AG09309 (cell line): ENCODE data around the gene METAP1D.

ENCODE experiments used
- DNase-seq: peaks from one replicate; pipeline ENCODE4 v3.0.0-alpha.2; 2010; ENCODE audit warnings: low read depth
- H3K4me3 ChIP-seq: 2 replicates; pipeline ENCODE4 v1.5.1; 2011; ENCODE audit warnings: mild to moderate bottlenecking, low read depth, low read length, moderate library complexity; ENCODE audit not compliant: control insufficient read depth
- TF ChIP-seq, protein P1 (sequence below): IDR thresholded peaks from 2 replicates; pipeline ENCODE4 v1.5.1; 2011; ENCODE audit warnings: mild to moderate bottlenecking, low read depth, low read length, inconsistent platforms; ENCODE audit not compliant: insufficient read depth, control insufficient read depth; ENCODE audit errors: missing control alignments

METAP1D gene

DNA sequence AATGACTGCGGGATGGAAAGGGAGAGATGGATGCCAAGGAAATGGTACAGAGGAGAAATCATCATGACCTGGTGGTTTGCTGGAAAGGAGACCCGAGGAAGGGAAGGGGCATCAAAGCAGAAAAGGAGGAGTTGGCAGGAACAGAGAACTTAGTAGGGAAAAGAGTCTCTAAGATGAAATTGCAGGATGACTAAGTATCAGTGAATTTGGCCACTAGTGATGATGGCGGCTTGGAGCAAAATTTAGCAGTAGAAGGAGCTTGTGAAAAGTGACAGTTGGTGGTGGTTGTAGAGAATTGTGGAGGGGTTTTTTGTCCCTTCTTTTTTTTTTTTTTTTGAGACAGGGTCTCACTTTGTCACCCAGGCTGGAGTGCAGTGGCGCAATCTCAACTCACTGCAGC, 10.1 kb downstream of the METAP1D start:
- TF ChIP-seq, protein P1, sequence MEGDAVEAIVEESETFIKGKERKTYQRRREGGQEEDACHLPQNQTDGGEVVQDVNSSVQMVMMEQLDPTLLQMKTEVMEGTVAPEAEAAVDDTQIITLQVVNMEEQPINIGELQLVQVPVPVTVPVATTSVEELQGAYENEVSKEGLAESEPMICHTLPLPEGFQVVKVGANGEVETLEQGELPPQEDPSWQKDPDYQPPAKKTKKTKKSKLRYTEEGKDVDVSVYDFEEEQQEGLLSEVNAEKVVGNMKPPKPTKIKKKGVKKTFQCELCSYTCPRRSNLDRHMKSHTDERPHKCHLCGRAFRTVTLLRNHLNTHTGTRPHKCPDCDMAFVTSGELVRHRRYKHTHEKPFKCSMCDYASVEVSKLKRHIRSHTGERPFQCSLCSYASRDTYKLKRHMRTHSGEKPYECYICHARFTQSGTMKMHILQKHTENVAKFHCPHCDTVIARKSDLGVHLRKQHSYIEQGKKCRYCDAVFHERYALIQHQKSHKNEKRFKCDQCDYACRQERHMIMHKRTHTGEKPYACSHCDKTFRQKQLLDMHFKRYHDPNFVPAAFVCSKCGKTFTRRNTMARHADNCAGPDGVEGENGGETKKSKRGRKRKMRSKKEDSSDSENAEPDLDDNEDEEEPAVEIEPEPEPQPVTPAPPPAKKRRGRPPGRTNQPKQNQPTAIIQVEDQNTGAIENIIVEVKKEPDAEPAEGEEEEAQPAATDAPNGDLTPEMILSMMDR, result no peak
- no peak for DNase-seq
- H3K4me3 ChIP-seq, result no peak overlapping the region

DNA sequence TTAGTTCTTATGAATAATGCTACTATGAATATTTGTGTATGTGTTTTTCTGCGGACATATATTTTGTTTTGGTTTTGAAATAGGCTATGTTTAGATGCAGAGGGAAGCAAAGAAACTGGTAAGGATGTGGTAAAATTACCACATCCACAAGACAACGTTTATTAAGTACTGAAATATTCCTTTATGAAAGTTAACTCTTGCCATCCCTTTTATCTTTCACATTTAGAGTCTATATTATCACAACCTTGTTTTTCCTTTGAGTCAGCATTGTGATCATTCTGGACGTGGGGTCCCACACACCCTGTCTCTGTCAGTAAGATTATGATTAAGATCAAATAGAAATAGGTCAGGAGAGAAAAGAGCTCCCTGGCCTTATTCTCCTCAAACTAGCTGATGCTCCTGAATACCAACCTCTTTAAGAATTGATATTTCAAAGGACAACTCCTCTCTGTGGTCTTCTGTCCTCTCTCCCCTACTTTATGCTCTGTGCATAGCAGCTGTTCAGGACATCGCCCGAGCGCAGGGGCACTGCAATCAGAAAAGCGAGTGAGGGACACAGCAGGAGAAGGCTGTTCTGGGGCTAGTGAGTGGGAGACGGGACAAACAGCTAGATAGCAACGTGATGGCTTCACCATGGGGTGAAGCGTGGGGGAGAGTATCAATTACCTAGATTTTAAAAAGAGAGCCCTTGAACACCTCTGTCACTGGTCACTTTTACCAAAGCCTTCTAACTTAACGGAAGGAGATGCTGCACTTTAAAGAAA, 12.2 kb downstream of the METAP1D start:
- no peak for DNase-seq
- H3K4me3 ChIP-seq, result no peak overlapping the region
- TF ChIP-seq, protein P1, result no peak

GRCh38 chr2:172012677-172013391, 13.1 kb downstream of the METAP1D start:
- H3K4me3 ChIP-seq, result no peak overlapping the region
- TF ChIP-seq, protein P1, result no peak
- DNase-seq, result no peak

DNA sequence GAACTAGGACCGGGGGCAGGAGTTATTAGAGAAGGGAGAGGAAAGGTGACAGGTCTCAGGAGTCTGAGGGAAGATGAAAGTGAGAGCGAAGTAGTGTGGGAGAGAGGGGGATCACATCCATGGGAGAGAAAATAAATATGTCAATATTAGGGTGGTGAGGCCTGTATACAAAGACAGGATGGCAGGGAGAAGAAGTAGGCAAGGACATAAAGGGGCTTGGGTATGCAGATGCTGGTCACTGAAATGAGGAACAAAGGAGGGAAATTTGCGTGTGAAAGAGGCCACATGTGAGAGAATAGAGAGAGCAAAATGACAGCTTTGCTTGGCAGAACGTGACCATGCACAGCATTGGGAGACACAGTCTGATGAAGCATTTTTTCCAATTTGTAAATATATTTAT, 13.6 kb downstream of the METAP1D start:
- TF ChIP-seq, protein P1, result no peak
- no peak overlapping the region for H3K4me3 ChIP-seq
- no peak for DNase-seq

DNA sequence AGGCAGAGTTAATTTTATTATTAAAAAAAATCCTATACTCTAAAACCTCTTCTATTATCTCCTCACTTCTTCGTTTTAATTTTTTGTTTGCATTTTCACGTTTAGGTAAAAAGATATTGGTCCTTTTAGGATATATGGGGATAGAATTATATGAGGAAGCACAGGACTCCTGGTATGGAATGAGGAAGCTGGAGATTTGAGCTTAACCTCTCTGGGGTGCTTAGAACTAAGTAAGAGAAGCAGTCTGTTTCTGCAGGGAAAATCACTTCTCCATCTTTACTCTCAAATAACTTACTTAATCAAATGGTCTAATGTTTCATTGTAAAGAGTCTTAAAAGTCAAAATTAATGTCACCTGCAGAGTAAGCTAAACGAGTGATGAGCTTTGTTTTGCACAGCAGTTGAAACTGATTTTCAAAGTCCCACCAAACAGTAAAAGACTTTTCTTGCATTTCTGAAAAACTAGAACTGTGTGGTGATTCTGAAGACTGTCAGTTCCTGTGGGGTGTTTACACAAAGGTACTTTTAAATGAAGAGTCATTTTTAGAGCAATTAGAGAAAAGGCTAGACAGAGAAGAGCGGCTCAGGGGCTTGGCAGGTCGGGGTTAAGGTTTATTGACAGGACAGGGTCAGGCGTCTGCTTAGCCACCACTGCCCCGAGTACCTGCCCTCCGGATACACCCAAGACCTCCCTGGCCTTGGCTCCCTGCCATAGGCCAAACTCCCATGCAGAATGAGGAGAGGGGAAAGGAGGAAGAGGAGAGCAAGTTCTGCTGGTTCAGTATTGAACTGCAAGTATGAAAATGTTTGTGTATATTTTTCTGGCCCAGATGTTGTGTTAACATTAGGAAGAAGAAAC, 21.6 kb downstream of the METAP1D start:
- no peak overlapping the region for H3K4me3 ChIP-seq
- DNase-seq, result no peak
- TF ChIP-seq, protein P1, result no peak

GRCh38 chr2:172021955-172022354, 22.2 kb downstream of the METAP1D start:
- TF ChIP-seq, protein P1, result no peak
- no peak overlapping the region for H3K4me3 ChIP-seq
- DNase-seq, result no peak
